ENCODE results near the gene MRPL18.
"Not testable (repeated sequence)": the region's sequence is repeated elsewhere in the genome, so short reads cannot be mapped to it uniquely, and the experiment has no call there.

Gene MRPL18

DNA sequence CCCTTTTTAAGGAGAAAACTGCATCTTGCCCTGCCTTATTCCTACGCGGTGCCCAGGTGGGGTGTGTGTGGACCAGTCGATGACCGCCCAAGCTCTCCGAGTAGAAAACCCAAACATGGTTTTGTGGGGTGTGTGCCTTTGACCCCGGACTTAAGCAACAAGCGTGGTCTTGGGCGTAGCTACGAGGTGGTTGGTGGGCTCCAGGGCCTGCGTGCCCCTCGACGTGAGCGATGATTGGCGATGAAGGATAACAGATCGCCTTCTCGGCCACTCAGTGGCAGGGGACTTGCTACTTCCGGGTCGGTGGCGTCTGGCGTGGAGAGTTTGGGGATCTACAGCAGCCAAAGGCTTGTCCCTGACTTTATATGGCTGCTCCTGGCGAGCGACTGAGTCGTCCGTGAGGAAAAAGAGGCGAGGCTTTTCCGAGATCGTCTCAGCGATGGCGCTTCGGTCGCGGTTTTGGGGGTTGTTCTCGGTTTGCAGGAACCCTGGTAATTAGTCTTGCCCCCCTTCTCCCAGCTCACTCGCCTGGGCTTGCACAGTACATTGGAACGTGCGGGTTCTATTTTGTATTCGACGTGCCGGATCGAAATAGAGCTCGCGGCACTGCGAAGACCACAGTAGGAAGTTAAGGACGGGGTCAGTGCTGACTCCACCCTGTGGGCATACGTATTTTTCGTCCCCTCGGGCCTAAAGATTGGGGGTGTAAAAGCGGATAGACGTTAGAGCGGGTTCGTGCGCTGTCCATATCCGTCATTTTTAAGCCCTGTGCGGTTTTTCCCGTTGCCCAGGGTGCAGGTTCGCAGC is at the start of gene MRPL18:
Gene MRPL18 (plus strand): TSS at position 319 of the 807 bp plus-strand sequence. CDS start 121 bp downstream, at position 440.
- DNase-seq, result peak; percentile 94

- DNase-seq, result no peak
Observed at GRCh38 chr6:159742165-159742564, 48.1 kb upstream of the MRPL18 start.

DNA sequence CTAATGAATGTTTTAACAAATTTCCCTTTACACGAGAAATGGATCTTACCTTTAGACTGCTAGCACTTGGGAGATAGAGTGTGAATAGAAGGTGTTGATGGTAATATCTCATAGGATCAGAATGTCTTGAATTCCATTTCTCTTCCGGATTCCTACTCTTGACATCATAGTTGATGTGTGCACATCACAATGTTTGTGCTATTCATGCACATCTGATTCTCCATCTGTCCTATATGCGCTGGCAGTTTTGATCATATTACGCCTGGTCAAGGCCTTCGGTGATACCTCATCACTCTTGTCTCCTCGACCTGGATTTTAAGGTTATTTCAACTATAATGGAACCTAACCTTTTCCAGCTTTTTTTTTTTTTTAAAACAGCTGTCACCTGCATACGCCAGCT is 45.2 kb upstream of the MRPL18 start:
- no peak for DNase-seq

GRCh38 chr6:159746759-159747158 is 43.5 kb upstream of the MRPL18 start:
- no peak for DNase-seq

GRCh38 chr6:159748127-159748526 is 42.1 kb upstream of the MRPL18 start:
- not testable (repeated sequence) for DNase-seq

DNA sequence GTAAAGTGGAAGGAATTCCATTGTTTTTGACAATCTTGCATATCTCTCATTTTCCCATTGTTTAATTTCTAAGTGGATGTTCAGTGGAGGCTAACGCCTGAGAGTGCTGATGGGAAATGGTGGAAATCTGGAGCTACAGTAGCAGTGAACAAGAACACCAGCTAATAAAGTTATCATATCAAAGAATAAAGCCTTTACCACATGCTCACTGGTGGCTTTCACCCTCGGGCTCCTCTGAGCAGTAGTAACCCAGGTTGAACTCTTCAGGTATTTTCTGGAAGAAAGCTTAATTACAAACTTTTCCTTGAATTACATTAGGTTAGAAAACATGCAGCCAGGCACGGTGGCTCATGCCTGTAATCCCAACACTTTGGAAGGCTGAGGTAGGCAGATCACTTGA is 38.8 kb upstream of the MRPL18 start:
- DNase-seq, result no peak

- no peak for DNase-seq
Observed at GRCh38 chr6:159753081-159753872, 37.0 kb upstream of the MRPL18 start.

GRCh38 chr6:159754401-159754800 is 35.9 kb upstream of the MRPL18 start:
- DNase-seq, result no peak

DNA sequence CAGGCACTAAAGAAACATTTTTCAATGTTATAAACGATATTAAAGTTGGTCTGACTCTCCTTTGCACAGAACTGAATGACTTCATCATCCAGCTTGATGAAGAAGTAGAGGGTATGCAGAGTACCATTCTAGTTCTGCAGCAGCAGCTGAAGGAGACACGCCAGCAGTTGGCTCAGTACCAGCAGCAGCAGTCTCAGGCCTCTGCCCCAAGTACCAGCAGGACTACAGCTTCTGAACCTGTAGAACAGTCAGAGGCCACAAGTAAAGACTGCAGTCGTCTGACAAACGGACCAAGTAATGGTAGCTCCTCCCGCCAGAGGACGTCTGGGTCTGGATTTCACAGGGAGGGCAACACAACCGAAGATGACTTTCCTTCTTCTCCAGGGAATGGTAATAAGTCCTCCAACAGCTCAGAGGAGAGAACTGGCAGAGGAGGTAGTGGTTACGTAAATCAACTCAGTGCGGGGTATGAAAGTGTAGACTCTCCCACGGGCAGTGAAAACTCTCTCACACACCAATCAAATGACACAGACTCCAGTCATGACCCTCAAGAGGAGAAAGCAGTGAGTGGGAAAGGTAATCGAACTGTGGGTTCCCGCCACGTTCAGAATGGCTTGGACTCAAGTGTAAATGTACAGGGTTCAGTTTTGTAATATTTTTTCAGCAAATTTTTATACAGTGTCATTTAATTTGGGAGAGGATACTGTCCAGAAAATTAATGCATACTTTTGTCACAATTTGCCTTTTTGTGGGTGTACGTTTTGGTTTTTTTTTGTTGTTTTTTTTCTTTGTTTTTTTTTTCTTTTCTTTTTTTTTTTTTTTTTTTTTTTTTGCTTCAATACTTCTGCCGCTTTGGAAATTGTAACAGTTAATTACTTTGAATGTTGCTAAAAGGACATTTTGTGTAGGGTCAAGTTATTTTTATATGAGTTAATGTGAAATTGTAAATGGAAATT is 35.0 kb upstream of the MRPL18 start:
- DNase-seq, result no peak

DNA sequence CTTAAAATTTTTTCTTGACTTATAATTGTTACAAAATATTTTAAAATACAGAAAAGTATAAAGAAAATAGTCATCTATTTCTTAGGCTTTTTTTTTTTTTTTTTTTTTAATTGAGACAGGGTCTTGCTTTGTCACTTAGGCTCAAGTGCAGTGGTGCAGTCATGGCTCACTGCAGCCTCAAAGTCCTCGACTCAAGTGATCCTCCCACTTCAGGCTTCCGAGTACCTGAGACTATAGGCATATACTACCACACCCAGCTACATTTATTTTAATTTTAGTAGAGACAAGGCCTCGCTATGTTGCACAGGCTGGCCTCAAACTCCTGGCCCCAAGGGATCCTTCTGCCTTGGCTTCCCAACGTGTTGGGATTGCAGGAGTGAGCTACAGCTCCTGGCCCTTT is 33.8 kb upstream of the MRPL18 start:
- DNase-seq, result no peak

DNA sequence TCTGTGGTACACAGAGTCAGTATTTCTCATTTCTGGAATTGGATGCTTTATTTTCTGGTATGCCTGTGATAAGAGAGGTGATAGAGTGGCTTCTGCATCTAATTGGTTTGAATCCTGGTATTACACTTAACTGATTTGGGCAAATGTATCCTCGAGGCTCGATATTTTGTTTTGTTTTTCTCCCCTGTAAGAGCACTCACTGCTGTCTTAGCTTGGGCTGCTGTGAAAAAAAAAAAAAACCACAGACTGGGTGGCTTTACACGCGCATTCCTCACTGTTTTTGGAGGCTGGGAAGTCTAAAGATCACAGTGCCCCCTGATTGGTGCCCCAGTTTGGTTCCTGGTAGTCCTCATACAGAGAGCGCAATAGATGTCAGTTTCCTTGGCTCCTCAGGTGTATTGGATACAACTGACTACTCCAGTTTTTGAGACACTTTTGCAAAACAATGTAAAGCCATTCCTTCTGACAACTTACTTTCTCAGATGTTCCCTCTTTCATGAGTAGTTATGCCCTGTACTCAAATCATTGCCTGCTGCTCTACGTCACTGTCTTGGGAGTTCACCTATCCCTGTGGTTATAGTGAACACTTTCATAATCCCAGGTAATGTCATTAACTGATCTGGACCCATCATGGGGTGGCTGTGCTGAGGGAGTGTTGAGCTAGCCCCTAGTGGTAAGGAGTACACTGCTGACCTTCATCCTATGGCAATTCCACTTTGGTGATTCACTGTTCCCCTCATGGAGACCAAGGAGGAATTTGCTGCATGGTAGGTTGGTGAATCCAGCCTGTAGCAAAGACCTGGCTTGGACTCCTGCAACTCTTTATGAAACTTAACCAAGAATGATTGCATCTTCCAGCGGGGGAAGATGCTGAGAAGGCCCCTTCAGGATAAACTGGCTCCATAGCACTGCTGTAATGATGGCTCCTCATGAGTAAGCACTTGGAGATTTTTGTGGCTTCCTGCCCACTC is 32.0 kb upstream of the MRPL18 start:
- no peak for DNase-seq

- no peak for DNase-seq
Observed at GRCh38 chr6:159759645-159760044, 30.6 kb upstream of the MRPL18 start.

DNA sequence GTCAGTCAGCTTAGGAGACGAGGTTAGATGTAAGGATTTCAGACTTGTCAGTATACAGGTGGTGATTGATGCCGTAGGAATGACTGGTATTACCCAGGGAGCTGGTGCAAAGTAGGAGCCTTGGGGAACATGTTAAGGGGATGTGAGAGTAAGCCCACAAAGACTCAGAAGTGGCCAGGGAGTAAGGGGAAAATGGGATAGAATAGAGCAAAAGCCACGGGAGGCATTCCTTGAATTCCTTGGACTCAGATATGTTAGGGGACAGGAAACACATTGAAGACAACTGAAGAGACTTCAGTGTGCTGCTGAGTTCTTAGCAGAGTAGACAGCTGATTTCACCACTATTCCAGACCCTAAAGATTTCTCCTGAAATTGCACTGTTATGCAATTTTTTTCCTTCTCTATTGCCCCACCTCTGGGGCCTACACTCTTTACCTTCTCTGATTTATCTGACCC is 29.6 kb upstream of the MRPL18 start:
- DNase-seq, result no peak

- DNase-seq, result peak; percentile 41
Observed at GRCh38 chr6:159761129-159761872, 29.0 kb upstream of the MRPL18 start.

DNA sequence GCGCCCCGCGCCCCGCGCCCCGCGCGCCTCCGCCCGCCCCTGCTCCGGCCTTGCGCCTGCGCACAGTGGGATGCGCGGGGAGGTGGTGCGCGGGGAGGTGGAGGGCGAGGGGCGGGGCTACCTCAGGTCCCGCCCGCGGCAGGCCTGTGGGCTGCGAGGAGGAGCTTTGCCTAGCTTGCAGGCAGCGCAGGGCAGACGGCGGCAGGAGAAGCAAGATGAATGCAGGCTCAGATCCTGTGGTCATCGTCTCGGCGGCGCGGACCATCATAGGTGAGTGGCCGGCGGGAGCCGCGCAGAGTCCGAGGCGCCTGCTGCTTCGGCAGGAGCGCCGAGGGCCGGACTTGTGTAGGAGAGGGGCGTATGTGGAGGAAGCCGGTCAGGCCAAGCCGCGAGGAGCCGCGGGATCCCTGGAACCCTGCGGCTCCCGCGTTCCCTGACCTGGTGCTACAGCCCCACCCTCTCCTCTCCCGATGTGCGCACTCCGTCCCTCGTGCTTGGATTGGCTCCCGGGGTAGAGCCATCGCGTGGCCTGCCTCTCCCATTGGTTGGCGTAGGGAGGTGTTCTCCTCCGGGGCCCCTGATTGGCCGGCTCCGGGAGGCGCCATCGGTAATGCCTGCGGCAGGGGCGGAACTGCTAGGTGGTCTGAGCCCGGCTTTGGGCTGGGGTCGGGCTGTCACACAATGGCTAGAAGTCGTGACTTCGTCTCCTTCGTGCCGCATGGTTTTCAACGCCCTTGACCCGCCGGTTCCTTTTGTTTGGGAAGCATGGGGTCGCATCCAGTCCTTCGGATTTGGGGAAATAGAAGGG is 28.2 kb upstream of the MRPL18 start, which contains the start of gene ACAT2:
Gene ACAT2 (plus strand): TSS at position 173 of the 808 bp plus-strand sequence. CDS start 43 bp downstream, at position 216.
- peak; percentile 95 for DNase-seq

- DNase-seq, result peak; percentile 26
Observed at GRCh38 chr6:159762681-159763293, 27.5 kb upstream of the MRPL18 start.

GRCh38 chr6:159766906-159767305 is 23.4 kb upstream of the MRPL18 start:
- no peak for DNase-seq

- no peak for DNase-seq
Observed at GRCh38 chr6:159769470-159769869, 20.8 kb upstream of the MRPL18 start.

- no peak for DNase-seq
Observed at GRCh38 chr6:159772196-159772595, 18.1 kb upstream of the MRPL18 start.

Measured in stimulated activated CD4-positive, alpha-beta T cell treated with anti-CD3 and anti-CD28 coated beads, Interleukin-15, amount 100 ng/mL, for 24 hours (primary cell).